Activated T-helper 17 cell treated with anti-CD3 and anti-CD28 coated beads, Interleukin-2, amount 50 U/mL, for 72 hours (primary cell): ENCODE data around the gene IKZF2. TPM values are rescaled to one million over a fixed set of nuclear protein-coding genes. Genes with fewer than 3 reads are reported as not detected.

Source experiments
- ATAC-seq: fragments of 150-1000 bp; cut with Tn5 transposase; replicated peaks from 2 replicates; pipeline ENCODE4 v1.10.0; 2021; ENCODE audit warnings: mild to moderate bottlenecking, moderate library complexity
- H3K27ac Mint-ChIP-seq: one replicate; pipeline ENCODE4 v1.8.0; 2022; ENCODE audit warnings: mixed read lengths
- H3K27me3 Mint-ChIP-seq: one replicate; pipeline ENCODE4 v1.8.0; 2022; ENCODE audit warnings: mixed read lengths
- H3K36me3 Mint-ChIP-seq: one replicate; pipeline ENCODE4 v1.8.0; 2022; ENCODE audit warnings: low read depth, mild to moderate bottlenecking, mixed read lengths
- H3K4me1 Mint-ChIP-seq: one replicate; pipeline ENCODE4 v1.8.0; 2022; ENCODE audit warnings: mixed read lengths
- H3K4me3 Mint-ChIP-seq: one replicate; pipeline ENCODE4 v1.8.0; 2022; ENCODE audit warnings: mild to moderate bottlenecking, mixed read lengths
- H3K9me3 Mint-ChIP-seq: one replicate; pipeline ENCODE4 v1.8.0; 2022; ENCODE audit warnings: mixed read lengths
- total RNA-seq, 2 donors: library from RNA; stranded (reverse); gene quantifications; one replicate each; pipeline ENCODE4 v1.2.3, GENCODE V29; 2022

The IKZF2 gene
- total RNA-seq, 2 donors from 2014 or later = 8.7 to 12.4 TPM

- peak overlapping the region; percentile 13 for H3K4me3 Mint-ChIP-seq
- no peak overlapping the region for H3K27ac Mint-ChIP-seq
- peaks cover 21% of the 10 kb centered on the region for H3K27me3 Mint-ChIP-seq
- no peaks in the 10 kb centered on the region for H3K9me3 Mint-ChIP-seq
- H3K4me1 Mint-ChIP-seq = peaks cover 12% of the 10 kb centered on the region
- ATAC-seq = no peak
- no peaks in the 10 kb centered on the region for H3K36me3 Mint-ChIP-seq
Observed at GRCh38 chr2:213145715-213146242, 5.6 kb downstream of the IKZF2 start.

DNA sequence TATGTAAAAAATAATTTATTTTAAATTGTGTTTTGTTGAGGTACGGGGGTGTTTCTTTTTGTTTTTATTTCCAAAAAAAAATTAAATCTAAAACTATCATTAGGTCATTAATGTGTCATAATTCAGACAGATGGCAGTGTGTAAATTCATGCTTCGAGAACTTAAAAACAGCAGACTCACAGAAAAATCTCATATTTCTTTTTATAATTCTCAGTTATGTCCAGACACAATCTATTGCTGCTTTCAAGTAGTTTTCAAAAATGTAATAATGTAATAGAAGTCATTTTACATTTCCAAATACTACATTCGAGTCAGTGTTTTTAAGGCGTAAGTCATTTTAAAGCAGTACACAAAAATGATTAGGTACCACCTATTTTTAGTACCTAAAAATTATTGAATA lies 14.3 kb downstream of the IKZF2 start:
- H3K36me3 Mint-ChIP-seq = no peaks in the 10 kb centered on the region
- H3K4me1 Mint-ChIP-seq = no peaks in the 10 kb centered on the region
- no peak overlapping the region for H3K27ac Mint-ChIP-seq
- H3K9me3 Mint-ChIP-seq = no peaks in the 10 kb centered on the region
- no peak overlapping the region for H3K4me3 Mint-ChIP-seq
- peaks cover 3% of the 10 kb centered on the region for H3K27me3 Mint-ChIP-seq
- no peak for ATAC-seq

GRCh38 chr2:213129311-213129710 lies 22.1 kb downstream of the IKZF2 start:
- H3K27me3 Mint-ChIP-seq = no peaks in the 10 kb centered on the region
- H3K36me3 Mint-ChIP-seq = no peaks in the 10 kb centered on the region
- no peaks in the 10 kb centered on the region for H3K4me1 Mint-ChIP-seq
- H3K9me3 Mint-ChIP-seq = no peaks in the 10 kb centered on the region
- no peak overlapping the region for H3K4me3 Mint-ChIP-seq
- no peak for ATAC-seq
- H3K27ac Mint-ChIP-seq = no peak overlapping the region

- Mint-ChIP-seq H3K27me3 (no peaks in the 10 kb centered on the region), H3K9me3 (no peaks in the 10 kb centered on the region), H3K4me1 (no peaks in the 10 kb centered on the region), H3K36me3 (no peaks in the 10 kb centered on the region), H3K4me3 (no peak overlapping the region), H3K27ac (no peak overlapping the region)
- ATAC-seq = peak; percentile 26
Observed at GRCh38 chr2:213125646-213126347, 25.6 kb downstream of the IKZF2 start.

GRCh38 chr2:213122725-213123124 lies 28.7 kb downstream of the IKZF2 start:
- H3K27ac Mint-ChIP-seq = peak overlapping the region; percentile 41
- no peaks in the 10 kb centered on the region for H3K36me3 Mint-ChIP-seq
- no peak overlapping the region for H3K4me3 Mint-ChIP-seq
- peaks cover 10% of the 10 kb centered on the region for H3K4me1 Mint-ChIP-seq
- no peaks in the 10 kb centered on the region for H3K27me3 Mint-ChIP-seq
- no peaks in the 10 kb centered on the region for H3K9me3 Mint-ChIP-seq
- ATAC-seq = no peak

- Mint-ChIP-seq H3K4me1 (peaks cover 10% of the 10 kb centered on the region), H3K4me3 (no peak overlapping the region)
Observed at GRCh38 chr2:213121690-213122089, 29.7 kb downstream of the IKZF2 start.

DNA sequence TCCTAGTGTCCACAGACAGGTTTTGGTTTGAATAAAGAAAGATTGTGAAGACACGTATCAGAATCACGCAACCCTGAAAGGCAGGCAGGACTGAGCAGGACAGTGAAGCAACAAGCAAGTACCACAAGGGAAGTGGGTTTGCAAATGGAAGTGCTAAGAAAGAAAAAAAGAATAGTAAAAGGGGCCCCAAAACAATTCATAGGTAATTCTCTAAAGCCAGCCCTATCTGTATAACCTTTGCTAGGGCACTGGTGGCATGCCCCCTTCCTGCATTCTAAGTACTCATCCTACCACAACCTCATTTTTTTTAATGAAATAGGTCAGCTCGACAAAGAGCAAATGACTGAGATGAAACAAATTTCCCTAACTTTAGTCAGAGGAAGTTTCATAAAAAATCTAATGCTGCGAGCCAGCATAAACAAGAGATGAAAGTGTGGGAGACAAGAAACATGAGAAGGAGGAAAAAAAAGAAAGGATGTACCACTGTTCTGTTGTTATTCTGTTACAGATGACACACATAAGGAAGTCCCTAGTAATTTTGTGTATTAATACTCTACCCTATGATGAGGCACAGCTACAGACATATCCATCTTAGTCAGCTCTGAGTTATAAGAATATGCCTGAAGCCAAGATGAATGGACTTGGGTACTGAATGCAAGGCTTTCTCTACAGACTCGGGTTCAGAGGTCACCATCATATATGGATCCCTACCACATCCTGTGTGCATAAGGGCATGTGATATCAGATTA lies 32.2 kb downstream of the IKZF2 start:
- Mint-ChIP-seq H3K9me3 (no peaks in the 10 kb centered on the region), H3K27ac (peak overlapping the region; percentile 73), H3K4me3 (peak overlapping the region; percentile 48), H3K4me1 (peaks cover 10% of the 10 kb centered on the region), H3K27me3 (no peaks in the 10 kb centered on the region), H3K36me3 (no peaks in the 10 kb centered on the region)
- peak; percentile 90 for ATAC-seq

More at GRCh38 chr2:213121690-213122089, 29.7 kb downstream of the IKZF2 start:
- H3K36me3 Mint-ChIP-seq = no peaks in the 10 kb centered on the region
- H3K9me3 Mint-ChIP-seq = no peaks in the 10 kb centered on the region
- no peak overlapping the region for H3K27ac Mint-ChIP-seq
- no peaks in the 10 kb centered on the region for H3K27me3 Mint-ChIP-seq
- ATAC-seq = no peak

DNA sequence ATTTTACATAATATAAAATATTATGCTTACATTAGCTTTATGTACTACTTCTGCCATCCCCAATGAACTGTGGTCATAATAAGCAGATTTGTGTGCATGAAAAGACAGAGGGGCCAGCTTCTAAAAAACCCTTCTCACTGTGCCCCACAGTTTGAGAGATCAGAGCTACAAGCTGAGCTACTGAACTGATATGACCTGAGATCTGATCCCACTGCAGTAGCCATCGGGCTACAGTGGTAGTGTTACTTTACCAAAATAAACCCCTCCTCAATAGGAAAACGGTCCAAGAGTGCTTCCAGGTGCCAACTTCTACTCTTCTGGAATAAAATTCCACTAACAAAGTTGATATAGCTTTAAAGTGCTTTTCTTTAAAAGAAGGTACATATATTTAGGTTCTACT lies 43.1 kb downstream of the IKZF2 start:
- H3K27ac Mint-ChIP-seq = no peak overlapping the region

GRCh38 chr2:213107728-213108127 lies 43.7 kb downstream of the IKZF2 start:
- Mint-ChIP-seq H3K36me3 (no peaks in the 10 kb centered on the region), H3K9me3 (no peaks in the 10 kb centered on the region), H3K27ac (no peak overlapping the region), H3K27me3 (no peaks in the 10 kb centered on the region), H3K4me3 (peak overlapping the region; percentile 39), H3K4me1 (no peaks in the 10 kb centered on the region)
- no peak for ATAC-seq

More for the DNA sequence above, 43.1 kb downstream of the IKZF2 start:
- Mint-ChIP-seq H3K4me3 (no peak overlapping the region), H3K36me3 (no peaks in the 10 kb centered on the region), H3K27me3 (no peaks in the 10 kb centered on the region), H3K4me1 (no peaks in the 10 kb centered on the region), H3K9me3 (no peaks in the 10 kb centered on the region)
- no peak for ATAC-seq

DNA sequence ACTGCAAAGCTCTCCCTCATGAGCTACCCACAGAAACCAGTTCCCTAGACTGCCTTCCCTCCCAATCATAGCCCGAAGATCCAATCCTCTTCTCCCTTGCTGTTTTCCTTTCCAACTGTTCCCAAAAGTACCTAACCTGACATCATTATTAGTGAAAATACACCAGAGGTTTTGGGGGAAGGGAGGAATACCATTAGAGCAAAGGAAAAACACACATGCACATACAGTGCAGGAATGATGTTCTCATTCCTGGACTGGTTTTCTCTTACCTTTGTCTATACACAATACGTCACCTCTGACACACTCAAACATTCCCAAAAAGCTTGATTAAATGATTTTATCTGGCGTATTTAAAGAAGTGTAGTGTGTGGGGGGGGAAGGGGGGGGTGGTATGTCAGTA lies 46.2 kb downstream of the IKZF2 start:
- H3K27ac Mint-ChIP-seq = no peak overlapping the region
- H3K4me1 Mint-ChIP-seq = no peaks in the 10 kb centered on the region
- H3K9me3 Mint-ChIP-seq = no peaks in the 10 kb centered on the region
- H3K27me3 Mint-ChIP-seq = no peaks in the 10 kb centered on the region
- ATAC-seq = no peak
- peak overlapping the region; percentile 0 for H3K4me3 Mint-ChIP-seq
- no peaks in the 10 kb centered on the region for H3K36me3 Mint-ChIP-seq

DNA sequence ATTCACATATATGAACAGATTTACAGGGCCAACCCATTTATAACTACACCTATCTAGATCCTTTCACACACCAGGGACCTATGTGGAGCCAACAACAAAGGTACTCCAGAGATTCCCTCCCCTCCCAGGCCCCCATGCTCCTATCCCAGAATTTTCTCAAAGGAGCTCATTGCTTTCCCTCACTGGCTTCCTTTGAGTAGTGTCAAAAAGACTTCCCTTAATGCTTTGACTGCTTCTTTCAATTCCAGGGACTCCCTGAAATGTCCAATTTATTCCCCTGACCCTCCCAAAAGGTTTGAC lies 46.6 kb downstream of the IKZF2 start:
- Mint-ChIP-seq H3K4me3 (peak overlapping the region; percentile 0), H3K4me1 (no peaks in the 10 kb centered on the region), H3K27ac (no peak overlapping the region), H3K36me3 (no peaks in the 10 kb centered on the region), H3K27me3 (no peaks in the 10 kb centered on the region), H3K9me3 (no peaks in the 10 kb centered on the region)
- no peak for ATAC-seq

- Mint-ChIP-seq H3K4me1 (no peaks in the 10 kb centered on the region), H3K27me3 (no peaks in the 10 kb centered on the region), H3K4me3 (peak overlapping the region; percentile 0), H3K36me3 (no peaks in the 10 kb centered on the region), H3K27ac (no peak overlapping the region), H3K9me3 (no peaks in the 10 kb centered on the region)
- peak; percentile 29 for ATAC-seq
Observed at GRCh38 chr2:213104092-213104902, 47.1 kb downstream of the IKZF2 start.

- H3K4me1 Mint-ChIP-seq = no peaks in the 10 kb centered on the region
- H3K36me3 Mint-ChIP-seq = no peaks in the 10 kb centered on the region
- peak overlapping the region; percentile 20 for H3K27ac Mint-ChIP-seq
- ATAC-seq = peak; percentile 57
- peak overlapping the region; percentile 11 for H3K4me3 Mint-ChIP-seq
- no peaks in the 10 kb centered on the region for H3K9me3 Mint-ChIP-seq
- no peaks in the 10 kb centered on the region for H3K27me3 Mint-ChIP-seq
Observed at GRCh38 chr2:213101692-213102460, 49.5 kb downstream of the IKZF2 start.

- Mint-ChIP-seq H3K27me3 (no peaks in the 10 kb centered on the region), H3K4me3 (no peak overlapping the region), H3K9me3 (no peaks in the 10 kb centered on the region), H3K36me3 (no peaks in the 10 kb centered on the region), H3K27ac (peak overlapping the region; percentile 16), H3K4me1 (no peaks in the 10 kb centered on the region)
- ATAC-seq = no peak
Observed at GRCh38 chr2:213101109-213101508, 50.3 kb downstream of the IKZF2 start.
